Spleen (tissue), 11 donors: ENCODE data around the gene TEX13B. TPM values are rescaled to one million over a fixed set of nuclear protein-coding genes. Genes with fewer than 3 reads are reported as not detected.

Experiments
- DNase-seq: peaks from one replicate; pipeline ENCODE4 v3.0.0-alpha.2; 2020
- H3K27ac ChIP-seq, 8 donors: fragments of 200-600 bp; sonication (generic) in 7 of 8; 1 replicate in 4 of 8; 2 replicates in 4 of 8; pipeline versions ENCODE4 v1.5.0 to v1.8.0; 2016 to 2021; ENCODE audit warnings: inconsistent platforms in 4 of 8, mild to moderate bottlenecking in 4 of 8, moderate library complexity in 1 of 8
- H3K27me3 ChIP-seq, 7 donors: fragments of 200-600 bp; sonication (generic) in 6 of 7; replicated peaks in 1 of 7; 1 replicate in 4 of 7; 2 replicates in 3 of 7; pipeline versions ENCODE4 v1.5.0 to v1.8.0; 2016 to 2021; ENCODE audit warnings: inconsistent platforms in 3 of 7, mild to moderate bottlenecking in 1 of 7
- H3K36me3 ChIP-seq, 6 donors: fragments of 200-600 bp; sonication (generic) in 5 of 6; 1 replicate in 4 of 6; 2 replicates in 2 of 6; pipeline versions ENCODE4 v1.5.0 to v1.8.0; 2016 to 2021; ENCODE audit warnings: inconsistent platforms in 2 of 6
- H3K4me1 ChIP-seq, 6 donors: fragments of 200-600 bp; sonication (generic) in 5 of 6; 1 replicate in 3 of 6; 2 replicates in 3 of 6; pipeline versions ENCODE4 v1.5.0 to v1.8.0; 2016 to 2021; ENCODE audit warnings: inconsistent platforms in 3 of 6
- H3K4me3 ChIP-seq, 8 donors: fragments of 200-600 bp; sonication (generic) in 7 of 8; 1 replicate in 4 of 8; 2 replicates in 4 of 8; pipeline versions ENCODE4 v1.5.0 to v1.8.0; 2016 to 2021; ENCODE audit warnings: inconsistent platforms in 4 of 8, mild to moderate bottlenecking in 4 of 8, moderate library complexity in 2 of 8
- H3K9me3 ChIP-seq, 8 donors: fragments of 200-600 bp; sonication (generic) in 7 of 8; 1 replicate in 4 of 8; 2 replicates in 4 of 8; pipeline versions ENCODE4 v1.5.0 to v1.8.0; 2016 to 2021; ENCODE audit warnings: inconsistent platforms in 4 of 8
- CTCF ChIP-seq, 11 experiments: fragments of 200-600 bp in 7 of 11; fragments of 450-650 bp in 4 of 11; sonication (generic) in 4 of 11; IDR thresholded peaks in 8 of 11; conservative IDR thresholded peaks in 3 of 11; 1 replicate in 7 of 11; 2 replicates in 4 of 11; pipeline versions ENCODE4 v1.4.0 to v1.8.0; 2016 to 2021; ENCODE audit warnings: antibody characterized with exemption in 11 of 11, inconsistent platforms in 4 of 11, mild to moderate bottlenecking in 1 of 11
- POLR2A ChIP-seq, 3 donors: fragments of 450-650 bp; IDR thresholded peaks; one replicate each; pipeline ENCODE4 v1.5.1; 2017; ENCODE audit warnings: antibody characterized with exemption in 3 of 3, mild to moderate bottlenecking in 1 of 3
- POLR2AphosphoS5 ChIP-seq, 3 donors: sonication (generic); formaldehyde crosslinking; IDR thresholded peaks; one replicate each; pipeline ENCODE4 v1.5.1; 2017; ENCODE audit warnings: antibody characterized with exemption in 3 of 3
- WGBS, 5 donors: extraction: QIAGEN DNeasy Blood & Tissue Kit in 3 of 5; methylation state at CpG; one replicate each; pipeline versions ENCODE4 v1.1.5 to v1.1.7; 2013 to 2018; 5-methylcytosine and 5-hydroxymethylcytosine counted together
- intact Hi-C: fragments of 100-400 bp; cut with DNase I; formaldehyde crosslinking; loops from one replicate; pipeline ENCODE4 v1.15.0; 2023; ENCODE audit warnings: low total_unique reads
- polyA plus RNA-seq, 3 donors: library from polyadenylated mRNA; stranded (reverse); fragments of 200-250 nt; gene quantifications; one replicate each; pipeline ENCODE4 v1.2.1, GENCODE V29; 2013
- total RNA-seq, 7 donors: library from RNA; depleted of rRNA in 3 of 7; stranded (reverse); fragments of >200 nt in 3 of 7; fragmentation: NEBNext Ultra II Directional in 4 of 7; extraction: Animal tissue kit (Norgen Biotek cat#: 25700) in 4 of 7; gene quantifications; one replicate each; pipeline versions ENCODE4 v1.1.0 to v1.2.1, GENCODE V29; 2016 to 2021
- donor health status: healthy with polysubstance abuse.
- donor health status: DM: no; HTN: no; CAD: no; lungs with moderate emphysema.
- donor health status: DM: no; HTN: no; CAD: no.
- donor health status: Bipolar disorder and iron deficiency.
- donor health status: healthy.
- donor health status: DM: no; HTN: no; CAD: no.
- donor health status: DM: yes; HTN: yes; CAD: no.

Gene TEX13B
- total and polyA plus RNA-seq, 10 donors = not detected

DNA sequence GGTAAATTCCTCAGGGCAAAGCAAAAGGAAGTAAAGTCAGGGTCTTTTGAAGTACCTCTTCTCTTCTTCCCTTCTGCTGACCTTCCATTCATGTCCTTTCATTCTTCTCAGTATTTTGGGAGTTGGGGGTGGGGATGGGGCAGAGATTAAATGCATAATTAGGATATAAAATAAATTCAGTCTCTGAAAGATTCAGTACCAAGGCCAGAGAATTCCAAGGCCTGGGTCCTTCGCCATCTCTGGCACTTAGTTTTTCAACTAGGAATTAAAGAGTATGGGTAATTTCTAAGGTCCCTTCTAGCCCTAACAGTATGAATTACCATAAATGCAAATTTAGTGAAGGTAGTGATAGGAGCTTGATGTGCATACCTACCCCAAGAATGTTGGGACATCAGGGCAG is 47.9 kb downstream of the TEX13B start:
- Histone ChIP-seq H3K27ac (no peak overlapping the region), H3K36me3 (no peaks in the 10 kb centered on the region), H3K4me1 (no peaks in the 10 kb centered on the region), H3K27me3 (peaks cover 0 to 14% (median 3%) of the 10 kb centered on the region in 7 donors), H3K4me3 (no peak overlapping the region), H3K9me3 (no peaks in the 10 kb centered on the region)
- WGBS, 5 donors = 81 to 94% (median 85%) methylated on average over 1 of the region's 1 CpG
- TF ChIP-seq POLR2A (IDR thresholded peaks at IDR 0.05) = no peak
- no peak for TF ChIP-seq CTCF (IDR thresholded peaks at IDR 0.05 in 8 of 11, conservative IDR thresholded peaks at IDR 0.05 in 3 of 11)
- TF ChIP-seq POLR2AphosphoS5 (IDR thresholded peaks at IDR 0.05) = no peak
- DNase-seq = no peak
- intact Hi-C loops = no loop called here

Other genes with a start within 250 kb of the TEX13B start
- 100 to 1,000 TPM in 6 of 7 donors, 10 to 100 TPM in 1; 91.7 to 579 (median 316) TPM for gene TSC22D3, start 206.6 kb downstream of the TEX13B start, total RNA-seq
- gene TSC22D3, start 206.6 kb downstream of the TEX13B start, polyA plus RNA-seq = 100 to 1,000 TPM; 125 to 372 (median 195) TPM
- gene NCBP2L, start 204.6 kb downstream of the TEX13B start, total RNA-seq = not detected
- under 1 TPM in 2 of 3 donors, not detected in 1; 0.03 to 0.06 TPM for gene NCBP2L, start 204.6 kb downstream of the TEX13B start, polyA plus RNA-seq
- gene MID2, start 156.5 kb downstream of the TEX13B start, total RNA-seq = 10 to 100 TPM in 6 of 7 donors, 1 to 10 TPM in 1; 9.1 to 11.9 (median 10.9) TPM
- gene MID2, start 156.5 kb downstream of the TEX13B start, polyA plus RNA-seq = 1 to 10 TPM in 1 of 3 donors, under 1 TPM in 2; 0.50 to 1.9 (median 0.72) TPM
- gene VSIG1, start 62.7 kb upstream of the TEX13B start, total RNA-seq = 1 to 10 TPM in 3 of 7 donors, under 1 TPM in 4; 0.19 to 1.4 (median 0.85) TPM
- gene VSIG1, start 62.7 kb upstream of the TEX13B start, polyA plus RNA-seq = 1 to 10 TPM in 1 of 3 donors, under 1 TPM in 2; 0.11 to 1.0 (median 0.16) TPM
- 10 to 100 TPM; 26.7 to 39.2 (median 28.7) TPM for gene PSMD10, start 109.2 kb upstream of the TEX13B start, total RNA-seq
- gene PSMD10, start 109.2 kb upstream of the TEX13B start, polyA plus RNA-seq = 10 to 100 TPM; 27.0 to 41.2 (median 35.7) TPM
- gene ATG4A, start 109.4 kb upstream of the TEX13B start, total RNA-seq = 10 to 100 TPM in 5 of 7 donors, 1 to 10 TPM in 2; 8.6 to 16.7 (median 11.4) TPM
- gene ATG4A, start 109.4 kb upstream of the TEX13B start, polyA plus RNA-seq = 10 to 100 TPM in 2 of 3 donors, 1 to 10 TPM in 1; 6.9 to 11.1 (median 10.9) TPM